GM12878 (cell line): ENCODE data around the gene LSM3. TPM values are rescaled to one million over a fixed set of nuclear protein-coding genes. Genes with fewer than 3 reads are reported as not detected.

Source experiments
- ATAC-seq: fragments of 200-7000 bp; cut with Tn5 transposase; 3 replicates; pipeline ENCODE4 v1.9.1; 2020; ENCODE audit warnings: mild to moderate bottlenecking, moderate library complexity
- BruUV-seq: library from RNA; stranded (reverse); fragments of 400-500 nt; replicated peaks from 2 replicates; lab custom pipeline; 2021; lab: Mats Ljungman, UMichigan
- CTCF ChIA-PET: fragments of 300-600 bp; sonication (Branson Sonifier 250); formaldehyde crosslinking; extraction: SDS; loops from one replicate; lab custom pipeline; 2021; ENCODE audit warnings: inconsistent platforms; lab: Yijun Ruan, JAX
- POLR2A ChIA-PET: fragments of 350-600 bp; formaldehyde crosslinking; extraction: SDS; loops from one replicate; lab custom pipeline; 2021; ENCODE audit warnings: inconsistent platforms; lab: Charles Lee
- RAD21 ChIA-PET: fragments of 300-600 bp; sonication (Branson Sonifier 250); formaldehyde crosslinking; loops from one replicate; lab custom pipeline; 2023; ENCODE audit warnings: antibody characterized with exemption; ENCODE audit not compliant: unreplicated experiment; lab: Charles Lee
- SMC1A ChIA-PET: fragments of 300-600 bp; sonication (Branson Sonifier 250); formaldehyde crosslinking; loops from one replicate; lab custom pipeline; 2023; ENCODE audit not compliant: unreplicated experiment, uncharacterized antibody; lab: Charles Lee
- DNase-seq: peaks from one replicate; pipeline ENCODE4 v3.0.0-alpha.2; 2011; ENCODE audit warnings: low read depth, low spot score
- FAIRE-seq: peaks from 3 replicates; lab custom pipeline; 2011; peaks lifted over from hg19 to GRCh38; lab: Jason Lieb, UNC
- H2AFZ ChIP-seq: 2 replicates; pipeline ENCODE4 v1.6.0; 2011; ENCODE audit warnings: low read depth, low read length, control low read depth; ENCODE audit not compliant: control insufficient read depth
- H3K27ac ChIP-seq: 2 replicates; pipeline ENCODE4 v1.5.1; 2011; ENCODE audit warnings: control low read depth; ENCODE audit not compliant: control insufficient read depth, insufficient read depth
- H3K27me3 ChIP-seq, 2 experiments: replicated peaks in 1 of 2; 2 replicates each; pipeline versions ENCODE4 v1.6.0 to v1.6.1; 2011; ENCODE audit warnings: low read length in 1 of 2; ENCODE audit not compliant: control insufficient read depth in 2 of 2, insufficient read depth in 2 of 2
- H3K36me3 ChIP-seq, 2 experiments: 2 replicates each; pipeline ENCODE4 v1.5.1; 2011; ENCODE audit warnings: low read length in 1 of 2; ENCODE audit not compliant: control insufficient read depth in 2 of 2, insufficient read depth in 2 of 2
- H3K4me1 ChIP-seq: 2 replicates; pipeline ENCODE4 v1.6.1; 2011; ENCODE audit warnings: mild to moderate bottlenecking, low read length, moderate library complexity, mixed read lengths; ENCODE audit not compliant: control insufficient read depth, insufficient read depth
- H3K4me2 ChIP-seq: 2 replicates; pipeline ENCODE4 v1.6.0; 2011; ENCODE audit warnings: control low read depth; ENCODE audit not compliant: control insufficient read depth, insufficient read depth
- H3K4me3 ChIP-seq: fragments of 200-600 bp; sonication (generic); 2 replicates; pipeline ENCODE4 v1.5.1; 2016
- H3K79me2 ChIP-seq: 2 replicates; pipeline ENCODE4 v1.6.0; 2011; ENCODE audit warnings: low read length; ENCODE audit not compliant: control insufficient read depth, insufficient read depth
- H3K9ac ChIP-seq: 2 replicates; pipeline ENCODE4 v1.8.0; 2011; ENCODE audit warnings: low read length, control low read depth, mixed read lengths; ENCODE audit not compliant: control insufficient read depth, insufficient read depth
- H3K9me3 ChIP-seq: replicated peaks from 3 replicates; pipeline ENCODE4 v1.5.1; 2011; ENCODE audit warnings: mild to moderate bottlenecking, low read length; ENCODE audit not compliant: control insufficient read depth, insufficient read depth
- H4K20me1 ChIP-seq: 2 replicates; pipeline ENCODE4 v1.6.0; 2011; ENCODE audit not compliant: control insufficient read depth, insufficient read depth
- CTCF ChIP-seq, 3 experiments: IDR thresholded peaks in 2 of 3; conservative IDR thresholded peaks in 1 of 3; 2 replicates each; pipeline ENCODE4 v1.5.1; 2011; ENCODE audit warnings: low read depth in 3 of 3, low read length in 3 of 3, mild to moderate bottlenecking in 3 of 3, control low read depth in 2 of 3, moderate library complexity in 2 of 3, inconsistent platforms in 1 of 3, mixed read lengths in 1 of 3; ENCODE audit not compliant: control insufficient read depth in 2 of 3, insufficient read depth in 1 of 3; ENCODE audit errors: extremely low read depth in 1 of 3
- E4F1 ChIP-seq: fragments of 450-650 bp; IDR thresholded peaks from 2 replicates; pipeline ENCODE4 v1.6.1; 2018; ENCODE audit warnings: borderline replicate concordance, mild to moderate bottlenecking; ENCODE audit not compliant: partially characterized antibody
- GABPA ChIP-seq: IDR thresholded peaks from 2 replicates; pipeline ENCODE4 v1.6.1; 2014; ENCODE audit warnings: antibody characterized with exemption, low read depth, mild to moderate bottlenecking, inconsistent platforms
- NRF1 ChIP-seq: conservative IDR thresholded peaks from 2 replicates; pipeline ENCODE4 v1.6.1; 2011; ENCODE audit warnings: mild to moderate bottlenecking, low read depth, low read length, improper control_type of control experiment
- POLR2A ChIP-seq: IDR thresholded peaks from 2 replicates; pipeline ENCODE4 v1.6.1; 2011; ENCODE audit warnings: low read depth, mild to moderate bottlenecking, low read length
- POU2F2 ChIP-seq: IDR thresholded peaks from 3 replicates; pipeline ENCODE4 v1.6.1; 2011; ENCODE audit warnings: low read depth, mild to moderate bottlenecking, low read length, borderline replicate concordance
- RBBP5 ChIP-seq: fragments of 200-600 bp; sonication (generic); conservative IDR thresholded peaks from 2 replicates; pipeline ENCODE4 v1.6.1; 2016
- RFX5 ChIP-seq: IDR thresholded peaks from 2 replicates; pipeline ENCODE4 v1.6.1; 2011; ENCODE audit warnings: low read depth, low read length, improper control_type of control experiment
- RUNX3 ChIP-seq: IDR thresholded peaks from 2 replicates; pipeline ENCODE4 v1.6.1; 2012; ENCODE audit warnings: low read length, inconsistent platforms
- SMC3 ChIP-seq: IDR thresholded peaks from 2 replicates; pipeline ENCODE4 v1.6.1; 2011; ENCODE audit warnings: low read length, improper control_type of control experiment, borderline replicate concordance
- ZNF207 ChIP-seq: fragments of 450-650 bp; IDR thresholded peaks from 2 replicates; pipeline ENCODE4 v1.6.1; 2014; ENCODE audit warnings: antibody characterized with exemption, mild to moderate bottlenecking, borderline replicate concordance
- WGBS: methylation state at CpG from one replicate; pipeline ENCODE4 v1.1.6; 2016; ENCODE audit warnings: low lambda C conversion rate; ENCODE audit not compliant: insufficient replicate concordance, insufficient coverage; ENCODE audit errors: missing lambda C conversion rate; 5-methylcytosine and 5-hydroxymethylcytosine counted together
- in situ Hi-C: fragments of 300-500 bp; cut with MboI; formaldehyde crosslinking; loops from 9 replicates; pipeline ENCODE4 v1.14.3; 2018; ENCODE audit warnings: mixed read lengths
- intact Hi-C: fragments of 100-400 bp; cut with micrococcal nuclease; formaldehyde crosslinking; loops from one replicate; pipeline ENCODE4 v1.14.2; 2022; ENCODE audit not compliant: unreplicated experiment
- polyA plus RNA-seq, 11 experiments: library from polyadenylated mRNA; depleted of rRNA in 4 of 11; unstranded in 6 of 11; stranded (reverse) in 5 of 11; fragments of >200 nt; fragmentation: Nextera tagmentation in 4 of 11; fragmentation: Illumina TruSeq in 1 of 11; extraction: Ambion mirVana in 4 of 11; extraction: Trizol in 1 of 11; gene quantifications; 1 replicate in 1 of 11; 2 replicates in 10 of 11; pipeline versions ENCODE4 v1.2.1 to v1.2.3, GENCODE V29; 2011 to 2016; ENCODE audit warnings: inconsistent platforms in 2 of 11, missing spikeins in 2 of 11, low read depth in 1 of 11
- total RNA-seq, 4 experiments: library from RNA; depleted of rRNA in 3 of 4; stranded (reverse); fragments of >200 nt in 3 of 4; fragmentation: Illumina TruSeq in 1 of 4; extraction: Trizol in 1 of 4; gene quantifications; 2 replicates each; pipeline versions ENCODE4 v1.2.1 to v1.2.3, GENCODE V29; 2013 to 2021

LSM3 gene
- total and polyA plus RNA-seq, 10 of the 15 experiments (the other 5 are each of a cell fraction or from before 2014, with no cell fraction given) = 15.5 to 111 (median 29.1) TPM

- ChIA-PET POLR2A (no interaction called here), RAD21 (interaction anchor here (3.3 kb wide), 1 partner anchor 266 kb away, joined by 26 read pairs; no protein-coding TSS in a partner anchor), CTCF (interaction anchor here (1.8 to 3.6 kb wide), 7 partner anchors 9 to 266 kb away, joined by 5 to 46 read pairs (median 24); partner anchors contain the start of genes LSM3 and XPC), SMC1A (interaction anchor here (1.2 to 2.6 kb wide), 4 partner anchors 19 to 265 kb away, joined by 3 to 9 read pairs (median 4); partner anchors contain the start of genes LSM3 and XPC)
- H3K4me2 ChIP-seq = no peak overlapping the region
- no peaks in the 10 kb centered on the region; the same call in 1 of the 2 replicates for H4K20me1 ChIP-seq
- no peaks in the 10 kb centered on the region for H3K4me1 ChIP-seq
- no peaks in the 10 kb centered on the region for H3K27me3 ChIP-seq
- no peaks in the 10 kb centered on the region for H3K79me2 ChIP-seq
- WGBS = 82% methylated on average over 7 of the region's 7 CpGs
- no peak overlapping the region for H2AFZ ChIP-seq
- peaks cover 4 to 6% of the 10 kb centered on the region in 2 experiments; a peak in 2 of 4 replicates for H3K36me3 ChIP-seq
- H3K27ac ChIP-seq = no peak overlapping the region
- DNase-seq = no peak
- intact Hi-C loops (loop anchor here (2.0 to 10.0 kb wide), 3 partner anchors 59 to 720 kb away; no protein-coding TSS in a partner anchor), in situ Hi-C loops (loop anchor here (5.0 kb wide), 1 partner anchor 275 kb away; no protein-coding TSS in a partner anchor)
- no peak for FAIRE-seq
- BruUV-seq = no TSS peak
- no peak for TF ChIP-seq ZNF207
- no peak for TF ChIP-seq E4F1
- no peak for TF ChIP-seq RFX5
- no peak for TF ChIP-seq GABPA
- no peak for TF ChIP-seq RUNX3
- TF ChIP-seq CTCF (IDR thresholded peaks at IDR 0.05 in 2 of 3, conservative IDR thresholded peaks at IDR 0.05 in 1 of 3; ENCODE audit: control insufficient read depth in 2 of 3, extremely low read depth in 1 of 3, insufficient read depth in 1 of 3, low read depth in 3 of 3, low read length in 3 of 3) = no peak
- TF ChIP-seq NRF1 = no peak
- TF ChIP-seq POU2F2 = no peak
- TF ChIP-seq POLR2A = no peak
- TF ChIP-seq RBBP5 = no peak
- no peak for TF ChIP-seq SMC3
- H3K9me3 ChIP-seq = no peaks in the 10 kb centered on the region
- H3K9ac ChIP-seq = no peak overlapping the region
- no peak for ATAC-seq
- no peak overlapping the region for H3K4me3 ChIP-seq
Measured at GRCh38 chr3:14201940-14202684, 23.5 kb downstream of the LSM3 start.
